ENCODE results near the gene PDE7B. TPM values are rescaled to one million over a fixed set of nuclear protein-coding genes. Genes with fewer than 3 reads are reported as not detected.

Gene PDE7B
- total and polyA plus RNA-seq, 9 of the 15 experiments (the other 6 are each of a cell fraction or from before 2014, with no cell fraction given): 0.01 TPM; not detected in 8

DNA sequence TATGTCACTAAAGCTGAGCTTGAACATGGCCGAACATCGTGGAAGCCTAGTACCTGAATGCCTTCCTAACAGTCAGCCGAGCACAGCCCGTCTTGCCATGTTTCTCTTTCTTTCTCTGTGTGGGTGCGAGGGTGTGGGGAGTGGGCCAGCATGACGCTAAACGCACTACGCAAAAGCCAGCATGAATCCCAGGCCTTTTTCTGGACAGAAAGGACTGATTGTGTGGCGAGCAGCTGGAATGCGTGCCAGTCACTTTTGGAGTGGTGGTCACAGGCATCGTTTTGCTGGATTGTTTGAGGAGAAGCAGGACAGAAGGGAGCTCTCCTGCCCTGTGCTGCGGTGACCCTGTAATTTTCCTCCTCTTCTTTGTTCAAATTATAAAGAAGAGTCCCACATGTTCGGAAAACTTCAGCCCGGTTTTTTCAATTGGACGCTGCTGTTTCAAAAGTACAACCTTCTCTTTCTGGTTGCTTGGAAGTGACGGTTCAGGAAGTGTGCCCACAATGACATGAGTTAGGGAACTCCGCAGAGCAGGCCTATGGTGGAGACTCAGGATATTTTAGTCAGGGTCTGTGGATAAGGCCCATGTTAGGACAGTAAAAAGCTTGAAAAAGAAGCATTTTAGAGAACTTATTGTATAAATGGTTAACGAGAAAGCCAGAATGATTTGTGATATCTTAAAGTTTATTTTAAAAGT is 54.3 kb downstream of the PDE7B start:
- ATAC-seq (no peak), DNase-seq (ENCODE audit: extremely low read depth in 1 of 4, low spot score in 3 of 4) (no peak), FAIRE-seq (no peak)
- H3K27me3 ChIP-seq (ENCODE audit: control insufficient read depth in 2 of 2, insufficient read depth in 2 of 2, low read length in 2 of 2): peaks cover 0 to 2% of the 10 kb centered on the region in 2 experiments; a peak in 1 of 5 replicates
- no peaks in the 10 kb centered on the region for H3K79me2 ChIP-seq (ENCODE audit: control insufficient read depth, insufficient read depth, low read length)
- intact Hi-C loops (cut with micrococcal nuclease): loop anchor here (5.0 kb wide), 1 partner anchor 368 kb away; no protein-coding TSS in a partner anchor
- BruUV-seq (replicated peaks): no TSS peak
- H3K27ac ChIP-seq (ENCODE audit: extremely low read depth, low read depth, low read length): no peak overlapping the region
- H2AFZ ChIP-seq (ENCODE audit: low read depth, low read length): no peak overlapping the region
- POLR2A ChIA-PET: interaction anchor here (1.4 kb wide), 1 partner anchor 19 kb away, joined by 3 read pairs; no protein-coding TSS in a partner anchor
- no peaks in the 10 kb centered on the region for H4K20me1 ChIP-seq (replicated peaks; ENCODE audit: control insufficient read depth, insufficient read depth, low read length)
- no peaks in the 10 kb centered on the region for H3K9me1 ChIP-seq (ENCODE audit: control insufficient read depth, insufficient read depth, low read length)
- CTCF ChIA-PET (ENCODE audit: low intra/inter-chr PET ratio): no interaction called here
- H3K4me3 ChIP-seq: no peak overlapping the region
- in situ Hi-C loops (cut with MboI): no loop called here
- H3K36me3 ChIP-seq (ENCODE audit: control insufficient read depth, insufficient read depth, low read length): no peaks in the 10 kb centered on the region
- no peak overlapping the region for H3K4me2 ChIP-seq (ENCODE audit: insufficient read depth, low read length)
- H3K9me3 ChIP-seq (replicated peaks; ENCODE audit: control insufficient read depth, insufficient read depth, low read depth, low read length): no peaks in the 10 kb centered on the region
- no peaks in the 10 kb centered on the region for H3K4me1 ChIP-seq (replicated peaks in 1 of 2; ENCODE audit: control insufficient read depth in 2 of 2, insufficient read depth in 2 of 2, low read length in 2 of 2)
- H3K9ac ChIP-seq (ENCODE audit: insufficient read depth in 1 of 2, low read depth in 2 of 2, low read length in 2 of 2): no peak overlapping the region
- WGBS (ENCODE audit: insufficient coverage, low coverage, missing lambda C conversion rate): 1% methylated on average over 18 of the region's 18 CpGs
- TF ChIP-seq HIVEP1 (CRISPR knock-in tag; IDR thresholded peaks at IDR 0.05) (no peak), FIP1L1 (IDR thresholded peaks at IDR 0.05; ENCODE audit: low read depth, low read length, poor library complexity, severe bottlenecking) (no peak), RAD51 (IDR thresholded peaks at IDR 0.05; ENCODE audit: borderline replicate concordance, low read depth) (no peak), POLR3A (IDR thresholded peaks at IDR 0.05; ENCODE audit: borderline replicate concordance, extremely low read depth, insufficient read depth, insufficient read length) (no peak), GABPB1 (CRISPR knock-in tag; IDR thresholded peaks at IDR 0.05) (no peak)
- TF ChIP-seq, protein P1, sequence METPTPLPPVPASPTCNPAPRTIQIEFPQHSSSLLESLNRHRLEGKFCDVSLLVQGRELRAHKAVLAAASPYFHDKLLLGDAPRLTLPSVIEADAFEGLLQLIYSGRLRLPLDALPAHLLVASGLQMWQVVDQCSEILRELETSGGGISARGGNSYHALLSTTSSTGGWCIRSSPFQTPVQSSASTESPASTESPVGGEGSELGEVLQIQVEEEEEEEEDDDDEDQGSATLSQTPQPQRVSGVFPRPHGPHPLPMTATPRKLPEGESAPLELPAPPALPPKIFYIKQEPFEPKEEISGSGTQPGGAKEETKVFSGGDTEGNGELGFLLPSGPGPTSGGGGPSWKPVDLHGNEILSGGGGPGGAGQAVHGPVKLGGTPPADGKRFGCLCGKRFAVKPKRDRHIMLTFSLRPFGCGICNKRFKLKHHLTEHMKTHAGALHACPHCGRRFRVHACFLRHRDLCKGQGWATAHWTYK (CRISPR knock-in tag; IDR thresholded peaks at IDR 0.05): no peak
- TF ChIP-seq, protein P2, sequence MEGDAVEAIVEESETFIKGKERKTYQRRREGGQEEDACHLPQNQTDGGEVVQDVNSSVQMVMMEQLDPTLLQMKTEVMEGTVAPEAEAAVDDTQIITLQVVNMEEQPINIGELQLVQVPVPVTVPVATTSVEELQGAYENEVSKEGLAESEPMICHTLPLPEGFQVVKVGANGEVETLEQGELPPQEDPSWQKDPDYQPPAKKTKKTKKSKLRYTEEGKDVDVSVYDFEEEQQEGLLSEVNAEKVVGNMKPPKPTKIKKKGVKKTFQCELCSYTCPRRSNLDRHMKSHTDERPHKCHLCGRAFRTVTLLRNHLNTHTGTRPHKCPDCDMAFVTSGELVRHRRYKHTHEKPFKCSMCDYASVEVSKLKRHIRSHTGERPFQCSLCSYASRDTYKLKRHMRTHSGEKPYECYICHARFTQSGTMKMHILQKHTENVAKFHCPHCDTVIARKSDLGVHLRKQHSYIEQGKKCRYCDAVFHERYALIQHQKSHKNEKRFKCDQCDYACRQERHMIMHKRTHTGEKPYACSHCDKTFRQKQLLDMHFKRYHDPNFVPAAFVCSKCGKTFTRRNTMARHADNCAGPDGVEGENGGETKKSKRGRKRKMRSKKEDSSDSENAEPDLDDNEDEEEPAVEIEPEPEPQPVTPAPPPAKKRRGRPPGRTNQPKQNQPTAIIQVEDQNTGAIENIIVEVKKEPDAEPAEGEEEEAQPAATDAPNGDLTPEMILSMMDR (IDR thresholded peaks at IDR 0.05 in 2 of 3, conservative IDR thresholded peaks at IDR 0.05 in 1 of 3; ENCODE audit: insufficient read depth in 2 of 3, low read depth in 1 of 3, low read length in 3 of 3): no peak
- TF ChIP-seq, protein P3, sequence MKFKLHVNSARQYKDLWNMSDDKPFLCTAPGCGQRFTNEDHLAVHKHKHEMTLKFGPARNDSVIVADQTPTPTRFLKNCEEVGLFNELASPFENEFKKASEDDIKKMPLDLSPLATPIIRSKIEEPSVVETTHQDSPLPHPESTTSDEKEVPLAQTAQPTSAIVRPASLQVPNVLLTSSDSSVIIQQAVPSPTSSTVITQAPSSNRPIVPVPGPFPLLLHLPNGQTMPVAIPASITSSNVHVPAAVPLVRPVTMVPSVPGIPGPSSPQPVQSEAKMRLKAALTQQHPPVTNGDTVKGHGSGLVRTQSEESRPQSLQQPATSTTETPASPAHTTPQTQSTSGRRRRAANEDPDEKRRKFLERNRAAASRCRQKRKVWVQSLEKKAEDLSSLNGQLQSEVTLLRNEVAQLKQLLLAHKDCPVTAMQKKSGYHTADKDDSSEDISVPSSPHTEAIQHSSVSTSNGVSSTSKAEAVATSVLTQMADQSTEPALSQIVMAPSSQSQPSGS (CRISPR knock-in tag; IDR thresholded peaks at IDR 0.05): no peak
- TF ChIP-seq, protein P4, sequence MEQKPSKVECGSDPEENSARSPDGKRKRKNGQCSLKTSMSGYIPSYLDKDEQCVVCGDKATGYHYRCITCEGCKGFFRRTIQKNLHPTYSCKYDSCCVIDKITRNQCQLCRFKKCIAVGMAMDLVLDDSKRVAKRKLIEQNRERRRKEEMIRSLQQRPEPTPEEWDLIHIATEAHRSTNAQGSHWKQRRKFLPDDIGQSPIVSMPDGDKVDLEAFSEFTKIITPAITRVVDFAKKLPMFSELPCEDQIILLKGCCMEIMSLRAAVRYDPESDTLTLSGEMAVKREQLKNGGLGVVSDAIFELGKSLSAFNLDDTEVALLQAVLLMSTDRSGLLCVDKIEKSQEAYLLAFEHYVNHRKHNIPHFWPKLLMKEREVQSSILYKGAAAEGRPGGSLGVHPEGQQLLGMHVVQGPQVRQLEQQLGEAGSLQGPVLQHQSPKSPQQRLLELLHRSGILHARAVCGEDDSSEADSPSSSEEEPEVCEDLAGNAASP (IDR thresholded peaks at IDR 0.05): no peak
- TF ChIP-seq, protein P5, sequence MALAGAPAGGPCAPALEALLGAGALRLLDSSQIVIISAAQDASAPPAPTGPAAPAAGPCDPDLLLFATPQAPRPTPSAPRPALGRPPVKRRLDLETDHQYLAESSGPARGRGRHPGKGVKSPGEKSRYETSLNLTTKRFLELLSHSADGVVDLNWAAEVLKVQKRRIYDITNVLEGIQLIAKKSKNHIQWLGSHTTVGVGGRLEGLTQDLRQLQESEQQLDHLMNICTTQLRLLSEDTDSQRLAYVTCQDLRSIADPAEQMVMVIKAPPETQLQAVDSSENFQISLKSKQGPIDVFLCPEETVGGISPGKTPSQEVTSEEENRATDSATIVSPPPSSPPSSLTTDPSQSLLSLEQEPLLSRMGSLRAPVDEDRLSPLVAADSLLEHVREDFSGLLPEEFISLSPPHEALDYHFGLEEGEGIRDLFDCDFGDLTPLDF (CRISPR knock-in tag; IDR thresholded peaks at IDR 0.05): no peak
- TF ChIP-seq, protein P6, sequence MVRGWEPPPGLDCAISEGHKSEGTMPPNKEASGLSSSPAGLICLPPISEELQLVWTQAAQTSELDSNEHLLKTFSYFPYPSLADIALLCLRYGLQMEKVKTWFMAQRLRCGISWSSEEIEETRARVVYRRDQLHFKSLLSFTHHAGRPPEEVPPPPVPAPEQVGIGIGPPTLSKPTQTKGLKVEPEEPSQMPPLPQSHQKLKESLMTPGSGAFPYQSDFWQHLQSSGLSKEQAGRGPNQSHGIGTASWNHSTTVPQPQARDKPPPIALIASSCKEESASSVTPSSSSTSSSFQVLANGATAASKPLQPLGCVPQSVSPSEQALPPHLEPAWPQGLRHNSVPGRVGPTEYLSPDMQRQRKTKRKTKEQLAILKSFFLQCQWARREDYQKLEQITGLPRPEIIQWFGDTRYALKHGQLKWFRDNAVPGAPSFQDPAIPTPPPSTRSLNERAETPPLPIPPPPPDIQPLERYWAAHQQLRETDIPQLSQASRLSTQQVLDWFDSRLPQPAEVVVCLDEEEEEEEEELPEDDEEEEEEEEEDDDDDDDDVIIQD (CRISPR knock-in tag; IDR thresholded peaks at IDR 0.05): no peak
